ENCODE data around the gene UQCRC1.

UQCRC1 gene

DNA sequence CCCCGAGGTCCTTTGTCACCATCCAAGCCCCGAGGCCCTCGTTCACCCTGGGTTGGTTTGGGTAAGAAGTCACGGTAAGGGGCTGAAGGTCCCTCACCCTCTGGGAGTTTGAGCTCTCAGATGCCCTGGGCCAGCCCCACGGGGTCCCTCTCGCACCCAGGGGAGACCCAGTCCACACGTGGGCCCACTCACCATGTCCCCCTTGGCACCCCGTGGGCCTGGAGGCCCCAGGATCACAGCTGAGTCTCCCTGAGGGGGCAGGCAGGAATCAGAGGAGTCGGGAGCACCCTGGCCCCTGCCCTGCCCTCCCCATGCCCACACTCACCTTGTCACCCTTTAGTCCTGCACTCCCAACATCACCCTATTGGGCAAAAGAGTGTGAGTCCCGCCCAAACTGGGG is 40.0 kb downstream of the UQCRC1 start:
- Histone ChIP-seq H3K36me3 (ENCODE audit: insufficient read depth, insufficient read length, low read length) (peaks cover 98% of the 10 kb centered on the region), H3K9ac (ENCODE audit: insufficient read length, low read depth) (no peak overlapping the region), H3K9me3 (ENCODE audit: insufficient read depth, low read length) (no peaks in the 10 kb centered on the region), H3K4me1 (ENCODE audit: insufficient read depth, insufficient read length) (peaks cover 4% of the 10 kb centered on the region), H3K4me3 (ENCODE audit: insufficient read length, low read depth) (no peak overlapping the region), H3K27me3 (ENCODE audit: insufficient read depth, insufficient read length) (no peaks in the 10 kb centered on the region)
- no peak for DNase-seq (ENCODE audit: low read depth, low spot score)
- no peak for TF ChIP-seq ZNF274 (IDR thresholded peaks at IDR 0.05; ENCODE audit: low read depth, low read length)
- TF ChIP-seq YY1 (IDR thresholded peaks at IDR 0.05; ENCODE audit: insufficient read depth, insufficient read length) = no peak
- no peak for TF ChIP-seq SUZ12 (IDR thresholded peaks at IDR 0.05; ENCODE audit: extremely low read depth, insufficient read depth, insufficient read length)

DNA sequence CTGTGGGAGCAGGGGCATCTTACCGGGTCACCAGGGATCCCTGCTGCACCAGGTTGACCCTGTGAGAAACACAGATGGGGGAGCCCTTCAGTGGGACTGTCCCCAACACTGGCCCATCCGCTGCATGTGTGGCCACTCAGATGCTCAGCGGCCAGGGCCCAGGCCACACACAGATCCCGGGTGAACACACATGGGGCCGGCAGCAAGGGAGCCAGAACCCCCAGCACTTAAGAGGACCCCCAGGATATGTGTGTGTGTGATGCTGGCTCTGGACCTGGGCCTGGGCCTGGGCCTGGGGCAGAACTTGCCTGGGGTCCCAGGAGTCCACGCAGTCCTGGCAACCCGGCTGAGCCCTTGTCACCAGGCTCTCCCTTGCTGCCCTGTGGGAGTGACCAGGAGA is 41.0 kb downstream of the UQCRC1 start:
- Histone ChIP-seq H3K9me3 (ENCODE audit: insufficient read depth, low read length) (no peaks in the 10 kb centered on the region), H3K4me3 (ENCODE audit: insufficient read length, low read depth) (no peak overlapping the region), H3K9ac (ENCODE audit: insufficient read length, low read depth) (no peak overlapping the region), H3K27me3 (ENCODE audit: insufficient read depth, insufficient read length) (no peaks in the 10 kb centered on the region), H3K4me1 (ENCODE audit: insufficient read depth, insufficient read length) (peaks cover 11% of the 10 kb centered on the region), H3K36me3 (ENCODE audit: insufficient read depth, insufficient read length, low read length) (peaks cover 98% of the 10 kb centered on the region)
- TF ChIP-seq SUZ12 (IDR thresholded peaks at IDR 0.05; ENCODE audit: extremely low read depth, insufficient read depth, insufficient read length) = no peak
- no peak for DNase-seq (ENCODE audit: low read depth, low spot score)

DNA sequence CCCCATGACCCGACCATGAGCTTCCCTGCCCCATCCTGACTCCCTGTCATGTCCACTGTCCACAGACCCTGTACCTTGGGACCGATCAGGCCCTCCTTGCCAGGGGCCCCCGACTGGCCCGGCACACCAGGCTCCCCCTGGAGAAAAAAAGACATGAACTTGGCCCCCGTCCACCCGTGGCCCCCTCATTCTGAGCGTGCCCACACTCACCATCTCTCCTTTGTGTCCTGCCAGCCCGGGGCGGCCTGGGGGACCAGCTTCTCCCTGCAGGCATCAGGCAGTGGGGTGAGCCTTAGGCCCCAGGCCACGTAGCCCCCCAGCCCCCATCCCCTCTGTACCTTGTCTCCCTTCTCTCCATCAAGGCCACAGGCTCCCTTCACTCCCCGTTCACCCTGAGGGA is 41.9 kb downstream of the UQCRC1 start:
- H3K4me1 ChIP-seq (ENCODE audit: insufficient read depth, insufficient read length) = peaks cover 20% of the 10 kb centered on the region
- H3K27me3 ChIP-seq (ENCODE audit: insufficient read depth, insufficient read length) = no peaks in the 10 kb centered on the region
- TF ChIP-seq YY1 (IDR thresholded peaks at IDR 0.05; ENCODE audit: insufficient read depth, insufficient read length) (no peak), SUZ12 (IDR thresholded peaks at IDR 0.05; ENCODE audit: extremely low read depth, insufficient read depth, insufficient read length) (no peak), ZNF274 (IDR thresholded peaks at IDR 0.05; ENCODE audit: low read depth, low read length) (no peak)
- H3K36me3 ChIP-seq (ENCODE audit: insufficient read depth, insufficient read length, low read length) = peaks cover 94% of the 10 kb centered on the region
- DNase-seq (ENCODE audit: low read depth, low spot score) = no peak
- no peak overlapping the region for H3K4me3 ChIP-seq (ENCODE audit: insufficient read length, low read depth)
- no peaks in the 10 kb centered on the region for H3K9me3 ChIP-seq (ENCODE audit: insufficient read depth, low read length)
- no peak overlapping the region for H3K9ac ChIP-seq (ENCODE audit: insufficient read length, low read depth)

DNA sequence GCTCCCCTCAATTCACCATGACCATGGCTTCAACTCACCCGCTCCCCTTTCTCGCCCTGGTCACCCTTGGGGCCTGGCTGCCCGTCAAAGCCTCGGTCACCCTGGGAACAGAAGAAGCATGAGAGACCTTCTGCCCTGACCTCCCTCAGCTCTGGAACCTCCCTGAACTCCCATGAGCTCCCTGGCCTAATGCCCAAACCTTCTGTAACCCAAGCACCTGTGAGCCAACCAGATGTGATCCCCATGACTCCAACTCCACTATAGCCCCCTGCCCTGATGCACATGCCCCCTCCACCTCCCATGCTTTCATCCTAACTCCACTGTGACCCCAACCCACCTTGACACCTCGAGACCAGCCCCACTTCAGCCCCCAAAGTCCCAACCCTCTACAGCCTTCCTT is 42.4 kb downstream of the UQCRC1 start:
- Histone ChIP-seq H3K4me1 (ENCODE audit: insufficient read depth, insufficient read length) (peaks cover 20% of the 10 kb centered on the region), H3K27me3 (ENCODE audit: insufficient read depth, insufficient read length) (no peaks in the 10 kb centered on the region), H3K36me3 (ENCODE audit: insufficient read depth, insufficient read length, low read length) (peaks cover 95% of the 10 kb centered on the region), H3K9ac (ENCODE audit: insufficient read length, low read depth) (no peak overlapping the region), H3K4me3 (ENCODE audit: insufficient read length, low read depth) (no peak overlapping the region), H3K9me3 (ENCODE audit: insufficient read depth, low read length) (no peaks in the 10 kb centered on the region)
- no peak for DNase-seq (ENCODE audit: low read depth, low spot score)
- TF ChIP-seq SUZ12 (IDR thresholded peaks at IDR 0.05; ENCODE audit: extremely low read depth, insufficient read depth, insufficient read length) (no peak), YY1 (IDR thresholded peaks at IDR 0.05; ENCODE audit: insufficient read depth, insufficient read length) (no peak), ZNF274 (IDR thresholded peaks at IDR 0.05; ENCODE audit: low read depth, low read length) (no peak)

DNA sequence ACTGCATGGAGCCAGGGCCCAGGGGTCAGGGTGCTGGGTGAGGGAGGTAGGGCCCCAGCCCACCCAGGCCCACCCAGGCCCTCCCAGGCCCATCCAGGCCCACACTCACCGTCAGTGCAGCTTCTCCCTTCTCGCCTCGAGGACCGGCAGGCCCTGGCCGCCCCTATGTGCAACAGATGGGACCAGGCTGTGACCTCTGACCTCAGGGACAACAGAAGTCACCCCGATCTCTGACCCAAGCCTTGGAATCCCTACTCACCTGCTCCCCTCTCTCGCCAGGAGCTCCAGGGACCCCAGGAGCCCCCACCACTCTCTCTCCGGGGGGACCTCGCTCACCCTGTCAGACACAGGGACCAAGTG is 43.1 kb downstream of the UQCRC1 start:
- DNase-seq (ENCODE audit: low read depth, low spot score) = no peak
- H3K9me3 ChIP-seq (ENCODE audit: insufficient read depth, low read length) = no peaks in the 10 kb centered on the region
- TF ChIP-seq ZNF274 (IDR thresholded peaks at IDR 0.05; ENCODE audit: low read depth, low read length) = no peak
- no peak for TF ChIP-seq SUZ12 (IDR thresholded peaks at IDR 0.05; ENCODE audit: extremely low read depth, insufficient read depth, insufficient read length)
- no peak for TF ChIP-seq YY1 (IDR thresholded peaks at IDR 0.05; ENCODE audit: insufficient read depth, insufficient read length)
- H3K4me3 ChIP-seq (ENCODE audit: insufficient read length, low read depth) = no peak overlapping the region
- peaks cover 94% of the 10 kb centered on the region for H3K36me3 ChIP-seq (ENCODE audit: insufficient read depth, insufficient read length, low read length)
- no peaks in the 10 kb centered on the region for H3K27me3 ChIP-seq (ENCODE audit: insufficient read depth, insufficient read length)
- H3K4me1 ChIP-seq (ENCODE audit: insufficient read depth, insufficient read length) = peaks cover 20% of the 10 kb centered on the region
- H3K9ac ChIP-seq (ENCODE audit: insufficient read length, low read depth) = no peak overlapping the region

DNA sequence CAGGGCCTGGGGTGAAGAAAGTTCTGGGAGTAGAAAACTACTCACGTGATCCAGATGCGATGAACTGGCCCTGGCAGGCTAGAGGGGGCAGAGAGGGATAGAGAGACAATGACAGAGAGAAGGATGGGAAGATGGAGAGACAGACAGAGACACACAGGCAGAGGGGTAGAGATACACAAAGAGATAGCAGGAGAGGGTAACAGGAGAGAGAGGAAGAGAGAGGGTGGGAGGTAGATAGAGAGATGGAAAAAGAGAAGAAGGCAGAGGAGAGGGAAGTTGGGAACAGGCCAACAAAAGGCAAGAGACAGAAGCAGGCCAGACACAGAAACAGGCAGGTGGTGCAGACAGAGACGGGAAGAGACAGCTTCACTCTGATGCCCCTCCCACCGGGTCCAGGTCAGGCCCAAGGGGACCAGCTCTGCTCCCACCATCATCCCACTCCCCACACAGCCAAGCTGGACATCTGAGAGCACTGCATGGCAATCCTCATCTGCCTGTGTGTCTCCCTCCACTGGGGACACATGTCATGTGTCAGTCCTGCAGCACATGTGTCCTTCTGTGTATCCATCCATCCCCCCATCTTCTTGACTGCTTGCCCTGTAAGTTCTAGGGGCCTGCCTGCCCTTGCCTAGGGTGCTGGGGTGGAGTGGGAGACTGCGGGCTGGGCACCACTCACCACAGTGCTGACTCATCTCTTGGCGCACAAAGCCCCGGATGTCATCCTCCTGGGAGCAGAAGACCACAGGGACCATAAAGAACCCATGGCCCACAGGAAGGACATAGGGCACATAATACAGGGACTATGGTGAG is 43.6 kb downstream of the UQCRC1 start:
- Histone ChIP-seq H3K36me3 (ENCODE audit: insufficient read depth, insufficient read length, low read length) (peaks cover 88% of the 10 kb centered on the region), H3K9me3 (ENCODE audit: insufficient read depth, low read length) (no peaks in the 10 kb centered on the region), H3K27me3 (ENCODE audit: insufficient read depth, insufficient read length) (no peaks in the 10 kb centered on the region), H3K4me1 (ENCODE audit: insufficient read depth, insufficient read length) (peaks cover 24% of the 10 kb centered on the region), H3K9ac (ENCODE audit: insufficient read length, low read depth) (no peak overlapping the region), H3K4me3 (ENCODE audit: insufficient read length, low read depth) (no peak overlapping the region)
- TF ChIP-seq YY1 (IDR thresholded peaks at IDR 0.05; ENCODE audit: insufficient read depth, insufficient read length) (no peak), ZNF274 (IDR thresholded peaks at IDR 0.05; ENCODE audit: low read depth, low read length) (no peak), SUZ12 (IDR thresholded peaks at IDR 0.05; ENCODE audit: extremely low read depth, insufficient read depth, insufficient read length) (no peak)
- DNase-seq (ENCODE audit: low read depth, low spot score) = no peak

DNA sequence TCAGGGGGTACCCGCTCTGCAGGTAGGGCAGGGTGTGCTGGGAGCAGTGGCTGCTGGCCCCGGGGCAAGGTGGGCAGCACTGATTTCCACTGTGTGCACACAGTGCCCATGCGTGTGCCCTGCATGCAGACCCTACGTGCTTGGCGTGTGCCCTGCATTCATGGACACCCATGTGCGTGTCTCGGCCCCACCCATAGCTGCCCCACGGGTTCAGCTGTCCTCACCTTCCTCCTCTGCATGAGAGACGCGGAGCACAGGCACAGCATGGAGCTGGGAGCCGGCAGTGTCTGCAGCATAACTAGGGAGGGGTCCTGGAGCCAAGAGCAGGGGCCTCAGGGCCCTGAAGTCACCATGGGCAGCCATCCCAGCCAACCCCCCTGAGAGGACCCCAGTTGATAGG is 44.3 kb downstream of the UQCRC1 start:
- H3K9ac ChIP-seq (ENCODE audit: insufficient read length, low read depth) = no peak overlapping the region
- H3K36me3 ChIP-seq (ENCODE audit: insufficient read depth, insufficient read length, low read length) = peaks cover 82% of the 10 kb centered on the region
- H3K4me1 ChIP-seq (ENCODE audit: insufficient read depth, insufficient read length) = peaks cover 30% of the 10 kb centered on the region

More for the DNA sequence above, 44.3 kb downstream of the UQCRC1 start:
- Histone ChIP-seq H3K9me3 (ENCODE audit: insufficient read depth, low read length) (no peaks in the 10 kb centered on the region), H3K27me3 (ENCODE audit: insufficient read depth, insufficient read length) (no peaks in the 10 kb centered on the region), H3K4me3 (ENCODE audit: insufficient read length, low read depth) (no peak overlapping the region)
- DNase-seq (ENCODE audit: low read depth, low spot score) = no peak
- TF ChIP-seq YY1 (IDR thresholded peaks at IDR 0.05; ENCODE audit: insufficient read depth, insufficient read length) (no peak), SUZ12 (IDR thresholded peaks at IDR 0.05; ENCODE audit: extremely low read depth, insufficient read depth, insufficient read length) (no peak), ZNF274 (IDR thresholded peaks at IDR 0.05; ENCODE audit: low read depth, low read length) (no peak)
